HG03521 (cell line): ENCODE results near the gene NCK1.
"Not testable (repeated sequence)": the region's sequence is repeated elsewhere in the genome, so short reads cannot be mapped to it uniquely, and the experiment has no call there.

Experiments
- ATAC-seq: cut with Tn5 transposase; IDR thresholded peaks from one replicate; pipeline ENCODE4 v1.9.1; 2021; ENCODE audit warnings: mild to moderate bottlenecking, moderate library complexity; ENCODE audit not compliant: unreplicated experiment

Gene NCK1

GRCh38 chr3:136982033-136982432 is 120.0 kb downstream of the NCK1 start:
- no peak for ATAC-seq

DNA sequence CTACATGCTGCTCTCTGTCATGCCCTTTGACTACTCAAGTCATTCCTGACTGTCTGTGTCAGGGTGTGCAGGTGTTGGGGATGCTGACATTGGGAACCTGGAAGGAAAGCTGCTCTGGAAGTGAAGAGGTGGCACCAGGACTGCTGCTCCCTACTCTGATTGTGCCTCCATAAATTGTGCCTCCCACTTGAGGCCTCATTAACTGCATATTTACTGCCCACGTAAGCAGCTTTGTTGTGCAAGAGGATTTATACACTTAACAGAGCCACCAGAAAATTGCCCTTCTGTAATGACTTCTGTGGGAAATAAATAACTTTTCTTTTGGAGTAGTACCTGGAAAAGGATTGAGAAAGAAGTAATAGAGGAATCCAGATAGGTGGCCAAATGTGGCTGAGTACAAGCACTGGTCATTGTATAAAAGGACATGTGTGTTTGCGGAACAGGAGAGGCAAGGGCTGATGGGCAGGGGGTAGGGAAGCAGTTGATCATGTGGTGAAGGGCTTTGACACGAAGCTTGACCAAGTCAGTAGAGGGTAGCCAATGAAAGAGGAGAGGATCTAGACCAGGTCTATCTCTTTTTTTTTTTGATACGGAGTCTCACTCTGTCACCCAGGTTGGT is 120.6 kb downstream of the NCK1 start:
- ATAC-seq: no peak

- ATAC-seq: no peak
Observed at GRCh38 chr3:136984837-136985236, 122.8 kb downstream of the NCK1 start.

- not testable (repeated sequence) for ATAC-seq
Observed at GRCh38 chr3:136987398-136987980, 125.5 kb downstream of the NCK1 start.

DNA sequence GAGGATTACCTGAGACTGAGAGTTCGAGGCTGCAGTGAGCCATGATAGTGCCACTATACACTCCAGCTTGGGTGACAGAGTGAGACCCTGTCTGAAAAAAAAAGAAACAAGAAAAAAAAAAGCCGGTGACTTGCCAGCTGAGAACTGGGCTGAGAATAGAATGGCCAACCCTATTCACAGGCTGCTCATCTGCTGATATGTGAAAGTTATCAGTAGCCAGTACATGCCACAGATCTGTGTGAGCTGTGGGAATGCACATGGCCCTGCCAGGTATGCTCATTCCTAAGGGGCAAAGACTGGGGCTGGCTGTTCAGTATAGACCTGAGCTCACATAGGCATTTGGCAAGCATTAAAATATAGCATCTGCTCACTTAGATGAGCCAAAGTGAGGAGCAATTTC is 126.6 kb downstream of the NCK1 start:
- no peak for ATAC-seq

- no peak for ATAC-seq
Observed at GRCh38 chr3:136989781-136990524, 127.9 kb downstream of the NCK1 start.

- ATAC-seq: no peak
Observed at GRCh38 chr3:136990826-136991225, 128.8 kb downstream of the NCK1 start.

- no peak for ATAC-seq
Observed at GRCh38 chr3:136992115-136992514, 130.1 kb downstream of the NCK1 start.

GRCh38 chr3:136994772-136995516 is 132.9 kb downstream of the NCK1 start:
- ATAC-seq: no peak

- ATAC-seq: no peak
Observed at GRCh38 chr3:136995652-136996051, 133.6 kb downstream of the NCK1 start.
